HG03139 (cell line): ENCODE measurements around the gene SLC25A40.
"Not testable (repeated sequence)": the region's sequence is repeated elsewhere in the genome, so short reads cannot be mapped to it uniquely, and the experiment has no call there.

Source experiments
- ATAC-seq: cut with Tn5 transposase; IDR thresholded peaks from one replicate; pipeline ENCODE4 v1.9.1; 2021; ENCODE audit not compliant: unreplicated experiment

The SLC25A40 gene

DNA sequence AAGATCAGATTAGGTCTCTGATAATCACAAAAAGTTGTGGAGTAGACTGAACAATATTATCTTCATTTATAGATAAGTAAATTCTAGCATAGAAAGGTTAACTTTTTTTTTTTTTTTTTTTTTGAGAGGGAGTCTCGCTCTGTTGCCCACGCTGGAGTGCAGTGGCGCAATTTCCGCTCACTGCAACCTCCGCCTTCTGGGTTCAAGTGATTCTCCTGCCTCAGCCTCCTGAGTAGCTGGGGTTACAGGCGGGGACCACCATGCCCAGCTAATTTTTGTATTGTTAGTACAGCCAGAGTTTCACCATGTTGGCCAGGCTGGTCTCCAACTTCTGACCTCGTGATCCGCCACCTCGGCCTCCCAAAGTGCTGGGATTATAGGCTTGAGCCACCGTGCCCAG, 2.8 kb downstream of the SLC25A40 start:
- ATAC-seq, result not testable (repeated sequence)

DNA sequence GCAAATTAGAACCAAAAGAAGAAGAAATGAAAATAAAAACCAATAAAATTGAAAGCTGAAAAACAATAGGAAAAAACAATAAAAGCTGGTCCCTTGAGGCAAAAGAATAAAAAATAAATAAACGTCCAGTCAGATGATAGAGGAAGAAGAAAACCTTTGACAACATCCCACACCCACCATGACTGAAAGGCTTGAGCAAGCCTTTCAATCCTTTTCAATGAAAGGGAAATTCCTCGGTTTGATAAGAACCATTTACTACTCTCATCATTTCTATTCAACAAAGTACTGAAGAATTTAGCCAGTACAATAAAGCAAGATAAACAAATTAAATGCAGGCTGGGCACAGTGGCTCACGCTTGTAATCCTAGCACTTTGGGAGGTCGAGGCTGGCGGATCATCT, 3.8 kb downstream of the SLC25A40 start:
- ATAC-seq, result no peak

DNA sequence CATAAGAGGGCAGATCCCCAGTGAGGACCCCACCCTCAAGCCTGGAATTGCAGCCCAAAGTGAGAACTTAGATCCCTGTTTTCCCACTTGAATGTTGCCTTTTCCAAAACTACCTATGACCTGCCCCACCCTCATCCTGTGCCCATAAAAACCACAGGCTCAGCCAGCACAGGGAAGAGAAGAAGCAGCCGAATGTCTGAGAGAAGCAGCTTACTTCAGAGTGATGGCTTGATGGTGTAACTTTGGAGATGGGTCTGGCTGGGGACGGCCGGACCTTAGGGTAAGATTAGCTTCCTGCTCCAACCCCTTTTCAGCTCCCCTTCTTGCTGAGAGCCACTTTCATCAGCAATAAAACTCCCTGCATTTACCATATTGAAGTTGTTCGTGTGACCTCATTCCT, 5.7 kb downstream of the SLC25A40 start:
- ATAC-seq, result no peak

DNA sequence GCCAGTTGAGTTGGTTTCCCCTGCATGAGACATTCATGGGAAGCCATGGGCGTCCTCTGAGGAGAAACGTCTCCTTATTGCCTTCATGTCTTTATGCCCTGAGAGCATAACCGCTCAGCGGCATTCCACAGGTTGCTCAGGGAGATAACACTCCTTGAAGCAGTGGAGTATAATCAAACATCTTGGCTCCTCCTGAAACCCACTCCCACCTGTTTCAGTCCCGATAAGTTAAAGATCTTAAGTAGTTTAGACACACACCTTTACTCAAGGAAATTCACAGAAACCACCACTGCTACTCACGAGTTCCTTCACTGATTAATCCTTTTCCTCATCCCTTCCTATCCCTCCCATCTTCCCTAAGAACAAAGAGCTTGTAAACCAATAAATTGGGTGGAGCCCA, 9.6 kb downstream of the SLC25A40 start:
- ATAC-seq, result not testable (repeated sequence)

DNA sequence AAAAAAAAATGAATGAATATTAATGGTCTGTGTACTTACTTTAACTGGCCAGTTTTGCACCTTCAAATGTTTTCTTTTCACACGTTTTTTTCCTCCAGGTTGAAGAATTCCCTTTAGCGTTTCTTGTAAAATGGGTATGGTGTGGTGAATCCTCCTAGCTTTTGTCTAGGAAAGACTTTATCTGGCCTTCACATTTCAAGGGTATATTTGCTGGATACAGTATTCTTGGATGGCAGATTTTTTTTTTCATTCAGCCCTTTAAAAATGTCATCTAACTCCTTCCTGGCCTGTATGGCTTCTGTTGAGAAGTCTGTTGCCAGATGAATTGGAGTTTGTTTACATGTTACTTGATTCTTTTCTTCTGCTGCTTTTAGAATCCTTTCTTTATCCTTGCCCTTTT, 10.1 kb downstream of the SLC25A40 start:
- no peak for ATAC-seq

DNA sequence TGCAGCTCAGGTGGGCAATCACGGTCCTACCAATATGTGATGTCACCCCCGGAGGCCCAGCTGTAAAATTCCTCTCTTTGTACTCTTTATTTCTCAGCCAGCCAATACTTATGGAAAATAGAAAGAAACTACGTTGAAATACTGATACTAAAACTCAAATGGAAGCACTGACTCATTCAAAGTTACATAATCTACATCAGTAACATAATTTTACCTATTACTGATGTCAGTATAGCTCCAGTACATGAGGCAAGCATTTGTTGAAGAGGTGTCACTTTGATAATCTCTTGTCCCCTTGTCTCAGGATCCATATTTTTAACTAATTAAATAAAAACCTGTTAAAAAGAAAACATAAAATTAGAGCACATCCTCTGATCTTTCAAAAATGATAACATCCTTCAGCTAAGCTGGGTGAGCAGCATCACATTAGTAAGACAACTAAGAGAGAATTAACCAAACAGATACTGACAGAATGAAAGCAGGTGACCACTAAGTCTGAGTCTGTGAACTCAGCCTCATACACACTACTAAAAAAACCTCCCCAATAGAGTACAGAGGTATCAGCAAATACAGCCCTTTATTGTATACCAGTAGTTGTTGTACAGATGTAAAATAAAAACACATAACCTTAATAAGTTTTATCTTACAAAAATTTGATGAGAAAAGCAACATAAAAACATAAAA, 17.6 kb downstream of the SLC25A40 start:
- no peak for ATAC-seq

DNA sequence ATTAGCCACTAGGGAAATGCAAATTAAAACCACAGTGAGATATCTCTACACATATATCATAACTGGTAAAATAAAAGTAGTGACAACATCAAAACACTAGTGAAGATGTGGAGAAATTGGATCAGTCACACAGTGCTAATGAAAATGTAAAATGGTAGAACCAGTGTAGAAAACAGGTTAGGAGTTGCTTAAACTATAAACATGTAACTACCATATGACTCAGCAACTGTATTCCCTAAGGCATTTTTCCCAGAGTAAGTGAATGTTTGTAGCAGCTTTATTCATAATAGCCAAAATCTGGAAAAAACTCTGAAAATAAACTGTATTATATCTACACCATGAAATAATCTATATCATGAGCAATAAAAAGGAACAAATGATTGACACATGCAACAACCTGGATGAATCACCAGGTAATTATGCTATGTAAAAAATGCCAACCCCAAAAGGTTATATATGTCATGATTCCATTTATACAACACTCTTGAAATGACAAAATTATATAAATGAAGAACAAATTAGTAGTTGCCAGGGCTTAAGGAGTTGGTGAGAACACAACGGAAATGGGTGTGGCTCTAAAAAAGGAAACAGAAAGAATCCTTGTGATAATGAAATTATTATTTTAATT, 22.8 kb downstream of the SLC25A40 start:
- ATAC-seq, result no peak

DNA sequence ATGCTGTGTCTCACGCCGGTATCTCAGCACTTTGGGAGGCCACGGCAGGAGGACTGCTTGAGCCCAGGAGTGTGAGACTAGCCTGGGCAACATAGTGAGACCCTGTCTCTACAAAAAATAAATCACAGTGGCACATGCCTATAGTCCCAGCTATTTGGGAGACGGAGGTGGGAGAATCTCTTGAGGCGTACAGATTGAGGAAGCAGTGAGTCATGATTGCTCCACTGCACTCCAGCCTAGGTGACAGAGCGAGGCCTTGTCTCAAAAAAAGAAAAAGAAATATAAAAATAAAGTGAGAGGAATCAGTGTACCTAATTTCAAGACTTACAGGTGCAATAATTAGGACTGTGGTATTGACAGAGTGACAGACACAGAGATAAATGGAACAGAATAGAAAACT, 23.9 kb downstream of the SLC25A40 start:
- no peak for ATAC-seq

DNA sequence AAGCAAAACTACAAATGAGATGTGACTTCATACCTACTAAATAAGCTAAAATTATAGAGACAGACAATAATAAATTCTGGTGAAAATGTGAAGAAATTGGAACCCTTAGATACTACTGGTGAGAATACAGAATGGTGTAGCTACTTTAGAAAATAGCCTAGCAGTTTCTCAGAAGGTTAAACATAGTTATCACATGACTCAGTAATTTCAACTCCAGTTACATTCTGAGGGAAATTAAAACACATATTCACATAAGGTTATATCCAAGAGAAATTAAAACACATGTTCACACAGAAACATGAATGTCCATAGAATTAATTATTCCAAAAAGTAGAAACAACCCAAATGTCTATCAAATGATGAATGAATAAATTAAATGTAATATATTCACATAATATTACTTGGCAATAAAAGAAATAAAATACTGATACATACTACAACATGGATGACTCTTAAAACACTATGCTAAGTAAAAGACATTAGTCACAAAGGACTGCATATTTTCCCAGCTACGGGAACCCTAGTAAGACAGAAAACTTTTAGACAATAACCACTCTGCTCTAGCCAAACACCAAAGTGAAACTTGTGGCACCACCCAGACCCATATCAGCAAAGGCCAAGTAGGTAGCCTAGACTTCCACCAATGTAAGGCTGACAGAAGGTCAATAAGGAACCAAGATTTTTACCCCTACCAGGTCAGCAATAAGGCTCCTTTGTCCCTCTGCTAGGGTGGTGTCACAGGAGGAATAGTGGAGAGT, 25.1 kb downstream of the SLC25A40 start:
- ATAC-seq, result no peak

DNA sequence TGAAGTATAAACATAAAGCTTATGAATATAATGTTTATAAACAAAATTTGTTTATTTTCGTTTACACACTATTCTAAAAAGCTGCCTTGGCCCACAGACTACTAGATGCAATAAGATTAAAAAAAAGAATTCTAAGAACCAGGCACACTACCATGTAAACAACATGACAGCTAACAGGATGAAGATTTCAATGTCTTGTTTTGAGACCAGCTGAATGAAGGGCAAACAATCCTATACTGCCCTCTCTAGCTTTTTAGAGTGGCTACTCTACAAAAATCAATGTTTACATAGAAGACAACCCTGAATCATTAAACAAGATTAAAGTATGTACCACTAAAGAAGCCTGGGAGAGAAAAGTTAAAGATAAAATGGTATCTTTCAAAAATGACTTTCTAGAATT, 38.6 kb downstream of the SLC25A40 start:
- ATAC-seq, result no peak

DNA sequence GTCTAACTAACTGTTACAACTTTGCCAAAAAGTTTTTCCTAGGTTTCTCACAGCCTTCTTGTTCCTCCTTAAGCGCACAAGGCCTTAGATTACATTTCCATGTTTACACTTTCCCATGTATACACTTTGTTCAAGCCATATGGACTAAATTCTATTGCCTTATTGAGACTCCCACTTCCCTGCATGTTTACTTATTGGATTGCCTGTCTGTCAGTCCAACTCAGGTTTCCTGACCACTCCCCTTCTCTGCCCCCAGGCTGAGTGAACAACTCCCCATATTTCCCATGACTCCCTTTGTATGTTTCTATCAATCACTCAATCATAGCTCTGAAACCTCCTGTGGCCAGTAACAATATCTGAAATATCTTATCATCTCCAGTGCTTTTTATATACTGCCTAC, 43.0 kb downstream of the SLC25A40 start:
- no peak for ATAC-seq

DNA sequence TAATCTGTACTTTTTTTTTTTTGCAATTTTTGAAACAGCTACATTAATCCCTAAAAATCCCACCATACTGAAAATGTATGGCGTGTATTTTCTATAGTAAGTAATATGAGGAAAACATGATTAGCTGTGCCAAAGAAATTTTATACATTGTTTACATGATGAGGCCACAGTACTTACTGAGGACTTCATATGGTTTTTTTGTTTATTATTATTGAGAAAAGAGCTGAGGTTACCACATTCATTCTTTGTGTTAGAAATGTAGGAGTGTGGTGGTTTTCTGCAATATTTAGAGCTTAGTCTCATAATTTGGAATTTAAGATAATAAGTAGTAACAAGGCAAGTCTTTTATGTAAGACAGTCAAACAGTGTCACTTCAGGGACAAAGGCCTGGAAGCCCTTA, 45.1 kb downstream of the SLC25A40 start:
- no peak for ATAC-seq

DNA sequence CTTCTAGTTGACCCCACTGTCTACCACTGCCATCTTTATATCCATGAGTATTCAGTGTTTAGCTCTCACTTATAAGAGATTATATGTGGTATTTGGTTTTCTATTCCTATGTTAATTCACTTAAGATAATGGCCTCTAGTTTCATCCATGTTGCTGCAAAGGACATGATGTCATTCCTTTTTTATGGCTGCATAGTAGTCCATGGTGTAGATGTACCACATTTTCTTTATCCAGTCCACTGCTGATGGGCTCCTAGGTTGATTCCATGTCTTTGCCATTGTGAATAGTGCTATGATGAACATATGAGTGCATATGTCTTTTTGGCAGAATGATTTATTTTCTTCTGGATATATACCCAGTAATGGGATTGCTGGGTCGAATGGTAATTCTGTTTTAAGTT, 47.8 kb downstream of the SLC25A40 start:
- not testable (repeated sequence) for ATAC-seq

DNA sequence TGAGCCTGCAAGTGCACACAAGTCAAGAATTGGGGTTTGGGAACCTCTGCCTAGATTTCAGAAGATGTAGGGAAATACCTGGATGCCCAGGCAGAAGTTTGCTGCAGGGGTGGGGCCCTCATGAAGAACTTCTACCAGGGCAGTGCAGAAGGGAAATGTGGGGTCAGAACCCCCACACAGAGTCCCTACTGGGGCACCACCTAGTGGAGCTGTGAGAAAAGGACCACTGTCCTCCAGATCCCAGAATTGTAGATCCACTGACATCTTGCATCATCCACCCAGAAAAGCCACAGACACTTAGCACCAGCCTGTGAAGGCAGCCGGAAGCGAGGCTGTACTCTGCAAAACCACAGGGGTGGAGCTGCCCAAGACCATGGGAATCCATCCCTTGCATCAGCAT, 50.8 kb downstream of the SLC25A40 start:
- ATAC-seq, result not testable (repeated sequence)

DNA sequence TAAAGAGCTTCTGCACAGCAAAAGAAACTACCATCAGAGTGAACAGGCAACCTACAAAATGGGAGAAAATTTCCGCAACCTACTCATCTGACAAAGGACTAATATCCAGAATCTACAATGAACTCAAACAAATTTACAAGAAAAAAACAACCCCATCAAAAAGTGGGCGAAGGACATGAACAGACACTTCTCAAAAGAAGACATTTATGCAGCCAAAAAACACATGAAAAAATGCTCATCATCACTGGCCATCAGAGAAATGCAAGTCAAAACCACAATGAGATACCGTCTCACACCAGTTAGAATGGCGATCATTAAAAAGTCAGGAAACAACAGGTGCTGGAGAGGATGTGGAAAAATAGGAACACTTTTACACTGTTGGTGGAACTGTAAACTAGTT, 54.1 kb downstream of the SLC25A40 start:
- not testable (repeated sequence) for ATAC-seq

DNA sequence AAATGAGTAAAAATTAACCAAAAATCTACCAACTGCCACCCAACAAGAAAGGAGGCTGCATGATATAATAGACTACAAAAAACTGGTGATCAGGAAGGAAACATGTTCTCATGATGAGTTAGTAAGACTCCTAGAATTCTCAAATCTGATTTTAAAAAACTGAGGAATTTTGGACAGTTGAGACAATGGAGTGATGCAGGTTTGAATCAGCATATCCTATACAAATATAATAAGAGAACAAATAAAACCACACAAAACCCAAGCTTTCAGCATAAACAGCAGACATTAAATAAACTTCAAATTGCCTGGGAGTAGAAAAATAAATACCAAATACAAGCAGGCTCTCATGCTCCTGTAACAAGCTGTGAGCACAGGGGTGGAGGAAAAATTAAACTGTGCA, 57.8 kb downstream of the SLC25A40 start:
- no peak for ATAC-seq

DNA sequence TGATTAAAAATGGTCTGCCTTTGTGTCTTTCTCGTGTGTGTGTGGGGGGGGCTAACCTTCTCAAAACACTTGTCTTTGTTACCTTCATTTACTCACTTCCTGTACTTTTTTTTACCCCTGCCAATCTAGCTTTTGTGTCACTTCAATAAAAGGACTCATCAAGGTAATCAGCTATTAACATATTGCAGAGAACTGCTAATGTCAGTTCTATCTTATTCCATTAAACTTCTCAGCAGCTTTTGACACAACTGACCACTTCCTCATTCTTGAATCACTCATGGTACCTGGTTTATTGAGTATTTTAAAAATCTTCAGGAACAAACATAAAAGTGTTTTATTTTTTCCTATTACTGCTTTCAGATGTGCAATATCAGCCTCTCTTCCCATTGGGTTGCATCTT, 59.8 kb downstream of the SLC25A40 start:
- ATAC-seq, result no peak

DNA sequence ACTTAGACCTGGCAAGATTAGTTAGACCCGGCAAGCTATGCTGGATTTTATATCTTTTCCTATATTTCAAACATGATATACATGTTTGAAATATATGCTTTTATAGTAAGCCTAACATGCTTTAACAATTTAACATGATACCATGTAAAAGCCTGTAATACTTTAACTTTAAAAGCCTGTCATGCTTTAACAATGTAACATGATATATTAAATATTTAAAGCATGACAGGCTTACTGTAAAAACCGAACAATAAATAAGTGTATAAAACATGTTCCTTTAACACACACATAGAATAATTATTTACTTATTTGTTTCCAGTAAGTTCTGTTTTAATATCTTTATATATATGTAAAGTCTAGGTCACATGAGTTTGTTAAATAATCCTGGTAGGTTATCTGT, 65.4 kb downstream of the SLC25A40 start:
- no peak for ATAC-seq

DNA sequence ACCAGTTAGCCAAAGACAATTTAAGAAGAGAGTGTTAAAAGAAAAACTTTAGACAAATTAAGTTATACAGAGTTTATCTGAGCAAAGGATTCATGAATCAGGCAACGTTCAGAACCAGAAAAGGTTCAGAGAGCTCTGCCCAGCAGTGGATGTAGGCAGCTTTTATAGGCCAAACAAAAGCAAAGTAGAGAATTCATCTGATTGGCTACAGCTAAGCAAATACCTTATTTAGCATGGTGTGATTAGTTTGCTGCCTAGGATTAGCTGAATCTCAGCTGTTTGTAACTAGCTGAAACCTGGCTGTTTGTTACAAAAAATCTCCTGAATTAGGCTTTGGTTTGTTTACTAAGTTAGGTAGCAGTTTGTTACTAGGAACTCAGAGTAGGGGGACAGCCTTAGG, 66.0 kb downstream of the SLC25A40 start:
- no peak for ATAC-seq

DNA sequence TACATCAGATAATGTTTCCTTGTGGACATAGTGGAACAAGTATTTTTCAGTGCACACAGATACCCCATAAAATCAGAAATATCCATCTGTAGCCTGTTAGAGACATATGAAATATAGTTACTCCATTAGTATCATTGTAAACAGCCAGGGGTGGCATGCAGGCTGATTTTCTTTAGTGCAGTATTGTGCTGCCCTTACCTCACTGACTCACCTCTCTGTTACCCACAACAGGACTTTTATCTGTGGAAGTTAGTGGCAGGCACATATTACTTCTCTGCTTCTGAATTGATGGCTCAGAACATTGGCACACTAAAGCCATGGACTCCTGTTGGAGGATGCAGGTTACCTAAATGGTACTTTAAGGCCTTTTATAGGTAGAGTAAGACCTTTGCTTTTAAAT, 70.0 kb downstream of the SLC25A40 start:
- no peak for ATAC-seq

DNA sequence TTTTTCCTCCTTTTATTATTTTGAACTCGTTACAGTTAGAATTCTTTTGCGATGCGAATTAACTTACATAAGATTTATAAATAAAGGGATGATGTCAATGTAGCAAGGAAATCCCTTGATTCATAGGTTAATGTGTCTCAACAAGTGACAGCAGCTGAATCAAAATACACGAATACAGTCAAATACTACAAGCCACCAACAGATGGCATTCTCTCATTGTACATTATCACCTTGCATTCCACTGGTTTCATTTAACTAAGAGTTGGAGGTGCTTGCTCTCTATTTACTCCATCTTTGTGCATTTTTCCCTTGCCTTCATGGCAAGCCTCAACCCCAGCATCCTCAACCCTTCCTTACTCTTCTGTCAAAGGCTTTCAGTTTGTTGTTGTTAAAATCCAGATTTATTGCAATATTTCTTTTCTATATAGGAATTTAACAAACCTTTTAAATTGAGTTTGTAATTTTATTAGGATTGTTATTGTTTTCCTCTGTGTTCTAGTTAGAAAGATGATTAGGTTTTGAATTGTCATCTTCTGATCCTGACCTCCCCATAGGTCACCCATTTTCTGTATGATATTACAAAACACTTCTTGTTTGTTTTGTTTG, 78.3 kb downstream of the SLC25A40 start:
- peak; percentile 87 for ATAC-seq

DNA sequence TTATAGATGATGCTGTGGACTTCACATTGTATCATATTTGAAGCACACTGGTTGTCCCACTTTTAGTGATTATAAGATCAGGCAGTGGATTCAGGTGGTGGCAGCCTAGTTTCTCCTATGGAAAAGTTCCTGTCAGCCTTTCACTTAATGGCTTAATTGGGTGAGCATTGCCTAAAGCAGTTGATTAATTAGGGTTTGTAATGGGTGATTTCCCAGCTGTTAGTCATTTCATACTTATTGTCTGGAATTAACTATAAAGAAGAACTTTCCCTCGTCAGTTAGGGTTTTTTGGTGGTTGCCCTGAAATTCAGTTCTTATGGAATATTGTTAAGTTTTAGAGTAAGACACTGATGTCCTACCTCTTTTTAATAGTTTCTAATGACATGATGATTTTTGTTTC, 78.8 kb downstream of the SLC25A40 start:
- ATAC-seq, result peak; percentile 15
